Activated CD4-positive, alpha-beta T cell treated with anti-CD3 and anti-CD28 coated beads, Interleukin-2, amount 50 U/mL, for 16 hours (primary cell): ENCODE results near the gene ZNF32.
"Not testable (repeated sequence)": the region's sequence is repeated elsewhere in the genome, so short reads cannot be mapped to it uniquely, and the experiment has no call there.

Experiments
- DNase-seq: peaks from one replicate; pipeline ENCODE4 v3.0.0-alpha.2; 2020

ZNF32 gene

DNA sequence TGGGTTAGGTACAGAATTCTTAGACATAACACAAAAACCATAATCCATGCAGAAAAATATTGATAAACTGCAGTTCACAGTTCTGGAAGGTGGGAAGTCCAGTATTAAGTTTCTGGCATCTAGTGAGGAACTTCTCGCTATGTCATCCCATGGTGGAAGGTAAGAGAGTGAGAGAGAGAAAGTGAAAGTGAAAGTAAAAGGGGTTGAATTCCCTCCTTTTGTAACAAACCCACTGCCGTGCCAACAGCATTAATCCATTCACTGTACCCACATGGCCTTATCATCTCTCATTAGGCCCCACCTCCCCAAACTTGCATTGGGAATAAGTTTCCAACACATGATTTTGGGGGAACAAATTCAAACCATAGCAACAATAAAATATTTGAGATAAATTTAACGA lies 25.3 kb downstream of the ZNF32 start:
- no peak for DNase-seq

DNA sequence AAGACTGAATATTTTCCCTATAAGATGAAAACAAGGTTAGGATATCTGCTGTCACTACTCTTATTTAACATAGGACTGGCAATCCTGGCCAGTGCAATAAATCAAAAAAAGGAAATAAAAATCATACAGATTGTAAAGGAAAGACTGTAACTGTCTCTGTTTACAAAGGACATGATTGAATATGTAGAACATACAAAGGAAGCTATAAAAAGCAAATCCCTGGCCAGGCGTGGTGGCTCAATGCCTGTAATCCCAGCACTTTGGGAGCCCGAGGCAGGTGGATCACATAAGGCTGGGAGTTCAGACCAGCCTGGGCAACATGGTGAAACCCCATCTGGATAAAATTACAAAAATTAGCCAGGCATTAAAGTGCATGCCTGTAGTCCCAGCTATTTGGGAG lies 26.6 kb downstream of the ZNF32 start:
- DNase-seq = no peak

DNA sequence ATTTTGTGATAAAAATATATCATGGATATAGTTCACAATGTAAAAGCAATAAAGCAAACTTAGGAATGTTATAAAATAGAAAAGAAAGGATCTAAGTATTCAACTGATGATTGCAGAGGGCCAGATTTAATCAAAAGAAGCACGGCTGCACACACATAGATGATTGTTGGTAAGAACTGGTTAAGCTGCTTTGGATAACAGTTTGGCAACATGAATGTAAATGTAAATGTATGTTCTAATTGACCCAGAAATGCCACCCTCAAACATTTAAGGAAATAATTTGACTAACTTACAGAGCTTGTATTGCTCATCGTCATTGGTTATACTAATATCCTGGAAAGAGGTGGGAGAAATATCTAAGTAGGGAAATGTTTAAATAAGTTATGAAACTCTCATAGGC lies 29.3 kb downstream of the ZNF32 start:
- DNase-seq = no peak

DNA sequence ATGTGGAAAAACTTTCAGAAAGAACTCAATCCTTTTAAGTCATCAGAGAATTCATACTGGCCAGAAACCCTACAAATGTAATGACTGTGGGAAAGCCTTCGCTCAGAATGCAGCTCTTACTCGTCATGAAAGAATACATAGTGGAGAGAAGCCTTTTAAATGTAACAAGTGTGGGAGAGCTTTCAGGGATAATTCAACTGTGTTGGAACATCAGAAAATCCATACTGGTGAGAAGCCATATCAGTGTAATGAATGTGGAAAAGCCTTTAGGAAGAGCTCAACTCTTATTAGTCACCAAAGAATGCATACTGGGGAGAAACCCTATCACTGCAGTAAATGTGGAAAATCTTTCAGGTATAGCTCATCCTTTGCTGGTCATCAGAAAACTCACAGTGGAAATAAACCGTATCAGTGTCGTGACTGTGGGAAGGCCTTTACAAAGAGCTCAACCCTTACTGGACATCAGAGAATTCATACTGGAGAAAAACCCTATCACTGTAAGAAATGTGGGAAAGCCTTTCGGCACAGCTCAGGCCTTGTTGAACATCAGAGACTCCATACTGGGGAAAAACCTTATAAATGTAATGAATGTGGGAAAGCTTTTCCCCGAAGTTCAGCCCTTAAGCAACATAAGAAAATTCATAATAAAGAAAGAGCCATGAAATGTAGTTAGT lies 31.8 kb downstream of the ZNF32 start:
- DNase-seq = no peak

GRCh38 chr10:43610636-43611035 lies 38.0 kb downstream of the ZNF32 start:
- no peak for DNase-seq

DNA sequence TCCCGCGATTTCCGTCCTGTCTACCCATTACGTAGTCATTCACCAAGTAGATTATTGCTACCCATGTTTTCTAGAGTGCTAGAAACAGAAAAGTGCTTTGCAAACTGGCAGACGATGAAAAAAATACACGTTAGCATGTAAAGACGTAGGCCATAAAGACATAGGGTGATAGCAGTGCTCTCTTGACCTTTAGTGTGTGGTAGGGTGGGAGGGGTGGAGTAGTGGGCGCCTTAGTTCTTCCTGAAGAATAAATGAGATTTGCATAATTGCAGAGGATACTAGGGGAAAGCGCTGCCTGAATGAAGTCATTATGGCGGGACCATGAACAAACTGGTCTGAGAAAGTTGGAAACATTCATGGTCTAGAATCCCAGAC lies 41.5 kb downstream of the ZNF32 start:
- DNase-seq = no peak

DNA sequence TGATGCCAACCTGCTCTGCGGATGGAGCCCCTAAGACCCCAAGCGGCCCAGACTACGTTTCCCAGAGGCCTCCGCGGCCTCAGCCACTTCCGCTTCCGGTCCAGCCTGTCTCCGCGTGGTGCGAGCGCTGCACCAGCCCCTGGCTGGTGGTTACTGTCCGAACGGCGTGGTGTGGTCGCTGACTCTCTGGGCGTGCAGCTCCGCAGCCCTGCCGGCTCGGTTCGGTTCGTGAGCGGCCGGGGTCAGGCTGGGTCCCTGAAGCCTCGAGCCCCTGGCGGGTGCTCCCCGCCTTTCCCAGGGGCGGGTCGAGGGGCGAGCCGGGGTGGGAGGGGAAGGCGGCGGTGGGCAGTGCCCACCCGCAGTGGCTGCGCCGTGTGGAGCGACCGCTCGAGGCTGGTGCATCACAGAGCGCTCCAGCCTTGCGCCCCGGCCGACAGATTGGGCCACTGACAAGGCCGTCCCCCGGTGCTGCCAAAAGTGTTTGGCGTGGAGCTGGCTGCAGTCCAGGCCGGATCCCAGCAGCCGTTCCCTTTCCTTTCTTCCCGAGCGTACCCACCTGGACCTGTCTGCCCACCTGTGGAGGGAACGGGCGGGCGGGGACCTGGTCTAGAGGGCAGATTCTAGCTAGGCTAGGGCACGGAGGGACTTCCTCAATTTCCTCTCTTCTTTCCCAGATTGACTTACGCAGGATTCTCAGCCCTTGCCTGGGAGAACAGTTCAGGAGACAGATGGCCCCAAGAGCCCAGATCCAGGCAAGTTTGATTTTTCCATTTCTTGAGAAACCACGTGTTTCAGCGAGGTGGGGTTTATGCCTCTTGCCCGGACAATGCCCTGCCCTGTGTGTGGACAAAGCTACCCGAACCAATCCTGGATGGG lies 42.1 kb downstream of the ZNF32 start, which contains the start of gene ZNF485:
ZNF485 (plus strand) TSS at position 116 of the 876 bp plus-strand sequence; CDS start at position 729, 613 bp downstream.
- DNase-seq = peak; percentile 58

DNA sequence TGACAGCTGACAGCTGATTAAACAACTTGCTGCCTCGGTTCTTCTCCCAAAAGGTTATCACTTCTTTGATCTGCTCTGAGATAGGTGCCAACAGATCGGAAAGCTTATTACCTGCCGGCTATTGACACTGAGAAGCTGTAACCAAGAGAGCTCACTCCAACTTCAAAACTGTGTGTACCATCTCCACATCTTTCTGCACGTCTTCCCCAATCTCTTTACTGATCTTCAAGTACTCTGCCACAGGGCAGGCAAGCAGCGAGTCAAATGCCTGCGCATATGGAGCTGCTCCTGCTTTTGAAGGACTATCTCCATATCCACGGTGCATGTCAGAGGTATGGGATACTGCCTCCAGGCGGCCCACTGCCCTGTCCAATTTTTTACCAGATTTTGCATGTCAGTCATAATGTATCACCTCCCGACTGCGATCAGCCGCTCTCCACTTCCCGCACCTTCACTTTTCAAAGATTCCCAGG lies 42.8 kb downstream of the ZNF32 start:
- no peak for DNase-seq

DNA sequence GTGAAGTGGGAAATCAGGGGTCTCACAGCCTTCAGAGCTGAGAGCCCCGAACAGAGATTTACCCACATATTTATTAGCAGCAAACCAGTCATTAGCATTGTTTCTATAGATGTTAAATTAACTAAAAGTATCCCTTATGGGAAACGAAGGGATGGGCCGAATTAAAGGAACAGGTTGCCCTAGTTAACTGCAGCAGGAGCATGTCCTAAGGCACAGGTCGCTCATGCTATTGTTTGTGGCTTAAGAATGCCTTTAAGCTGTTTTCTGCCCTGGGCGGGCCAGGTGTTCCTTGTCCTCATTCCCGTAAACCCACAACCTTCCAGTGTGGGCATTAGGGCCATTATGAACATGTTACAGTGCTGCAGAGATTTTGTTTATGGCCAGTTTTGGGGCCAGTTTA lies 47.1 kb downstream of the ZNF32 start:
- not testable (repeated sequence) for DNase-seq

- no peak for DNase-seq
Measured at GRCh38 chr10:43599333-43599732, 49.3 kb downstream of the ZNF32 start.

DNA sequence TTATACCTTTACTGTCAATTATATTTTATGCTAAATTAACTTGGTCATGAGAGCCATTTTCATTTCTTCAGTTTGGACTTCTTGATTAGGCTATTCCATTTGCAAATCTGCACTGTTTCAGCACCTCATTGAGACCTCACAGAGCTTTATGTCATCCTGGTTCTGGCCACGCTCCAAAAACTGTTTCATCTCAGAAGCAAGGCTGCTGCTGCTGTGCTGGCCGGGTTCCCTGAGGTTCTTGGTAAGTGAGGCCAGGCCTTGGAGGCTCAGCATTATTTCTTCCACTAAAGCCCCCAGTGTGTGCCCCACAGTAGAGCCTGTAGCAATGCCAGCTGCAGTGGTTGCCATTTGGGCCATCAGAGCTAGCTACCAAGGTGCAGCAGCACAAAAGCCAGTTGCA lies 50.2 kb downstream of the ZNF32 start:
- DNase-seq = no peak

DNA sequence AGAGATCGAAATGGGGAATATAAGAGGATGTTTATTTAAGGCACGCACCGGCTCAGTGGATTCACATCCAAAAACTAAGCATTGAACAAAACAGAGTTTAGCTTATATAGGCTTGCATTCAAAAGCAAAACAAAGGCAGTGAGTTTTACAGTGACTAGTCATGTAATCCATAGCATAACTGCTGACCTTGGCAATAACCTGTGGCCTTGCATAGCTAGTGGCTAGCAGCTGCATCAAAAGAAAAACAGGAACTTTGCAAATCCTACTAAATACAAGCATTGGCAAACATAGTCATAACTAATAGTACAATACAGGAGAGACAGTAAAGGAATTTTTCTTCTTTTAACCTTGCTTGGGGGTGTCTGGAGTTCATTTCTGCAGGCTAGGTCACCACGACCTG lies 52.1 kb downstream of the ZNF32 start:
- no peak for DNase-seq

GRCh38 chr10:43595739-43596298 lies 52.9 kb downstream of the ZNF32 start:
- DNase-seq = peak; percentile 64

DNA sequence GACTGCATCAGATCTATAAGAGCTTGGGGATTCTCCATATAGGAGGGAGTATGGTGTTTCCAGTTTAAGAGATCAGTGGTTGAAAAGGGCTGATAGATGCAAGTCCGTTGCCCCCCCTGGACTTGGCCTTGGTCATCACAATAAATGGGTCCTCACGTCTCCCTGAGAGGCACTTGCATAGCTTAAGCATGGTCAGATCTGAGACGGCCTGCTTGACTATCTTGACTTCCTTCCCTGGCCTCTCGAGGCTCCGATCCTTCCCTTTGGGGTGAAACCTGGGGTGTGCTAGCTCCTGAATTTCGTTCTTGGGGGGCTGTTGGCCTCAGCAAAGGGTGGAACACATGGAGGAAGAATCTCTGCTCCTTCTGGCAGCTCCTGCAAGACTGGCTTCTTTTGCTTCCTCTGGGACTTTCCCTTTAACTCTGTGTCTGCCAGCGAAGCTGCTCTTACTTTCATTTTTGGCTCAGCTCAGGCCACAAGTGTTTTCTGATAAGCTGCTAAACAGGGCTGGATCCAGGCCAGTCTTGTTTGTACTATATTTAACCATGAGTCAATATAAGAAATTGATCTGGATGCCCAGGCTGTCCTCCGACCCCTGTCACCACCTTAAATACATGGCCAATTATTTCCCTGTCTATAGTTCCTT lies 53.6 kb downstream of the ZNF32 start:
- DNase-seq = peak; percentile 73
